Ishikawa (cell line): Measurements from ENCODE around the gene HINT3.

Experiments
- CEBPB ChIP-seq: IDR thresholded peaks from 2 replicates; pipeline ENCODE4 v1.6.1; 2012
- CREB1 ChIP-seq: IDR thresholded peaks from 2 replicates; pipeline ENCODE4 v1.6.1; 2012; ENCODE audit warnings: low read depth
- EGR1 ChIP-seq: IDR thresholded peaks from 2 replicates; pipeline ENCODE4 v1.6.1; 2012
- EP300 ChIP-seq: IDR thresholded peaks from 2 replicates; pipeline ENCODE4 v1.6.1; 2012; ENCODE audit warnings: borderline replicate concordance
- FOXM1 ChIP-seq: IDR thresholded peaks from 2 replicates; pipeline ENCODE4 v1.6.1; 2012; ENCODE audit warnings: low read depth, borderline replicate concordance
- MAX ChIP-seq: IDR thresholded peaks from 2 replicates; pipeline ENCODE4 v1.6.1; 2012
- NFIC ChIP-seq: IDR thresholded peaks from 2 replicates; pipeline ENCODE4 v1.6.1; 2012
- RAD21 ChIP-seq: IDR thresholded peaks from 2 replicates; pipeline ENCODE4 v1.6.1; 2012; ENCODE audit warnings: low read depth
- REST ChIP-seq: IDR thresholded peaks from 2 replicates; pipeline ENCODE4 v1.6.1; 2012; ENCODE audit warnings: low read depth, mild to moderate bottlenecking
- TAF1 ChIP-seq: IDR thresholded peaks from 2 replicates; pipeline ENCODE4 v1.6.1; 2012; ENCODE audit warnings: low read depth, mild to moderate bottlenecking
- TCF12 ChIP-seq: IDR thresholded peaks from 2 replicates; pipeline ENCODE4 v1.6.1; 2012; ENCODE audit warnings: low read depth
- TEAD4 ChIP-seq: IDR thresholded peaks from 2 replicates; pipeline ENCODE4 v1.6.1; 2012
- USF1 ChIP-seq: IDR thresholded peaks from 2 replicates; pipeline ENCODE4 v1.6.1; 2012
- YY1 ChIP-seq: IDR thresholded peaks from 2 replicates; pipeline ENCODE4 v1.6.1; 2012; ENCODE audit warnings: low read depth
- ZBTB7A ChIP-seq: IDR thresholded peaks from 2 replicates; pipeline ENCODE4 v1.6.1; 2012; ENCODE audit warnings: low read depth

The HINT3 gene

GRCh38 chr6:125923366-125923877, 33.1 kb upstream of the HINT3 start:
- TF ChIP-seq MAX (no peak), EP300 (no peak), CEBPB (no peak), ZBTB7A (no peak), NFIC (no peak), REST (no peak), TCF12 (no peak), RAD21 (no peak), USF1 (no peak), FOXM1 (no peak), EGR1 (no peak), TEAD4 (no peak), CREB1 (no peak), TAF1 (no peak), YY1 (no peak)

GRCh38 chr6:125924169-125924568, 32.4 kb upstream of the HINT3 start:
- TF ChIP-seq EP300 (no peak), CEBPB (no peak), YY1 (no peak), NFIC (no peak), FOXM1 (no peak), ZBTB7A (no peak), REST (no peak), TCF12 (no peak), USF1 (no peak), TAF1 (no peak), EGR1 (no peak), RAD21 (no peak), CREB1 (no peak), MAX (no peak), TEAD4 (no peak)

GRCh38 chr6:125924697-125925358, 31.7 kb upstream of the HINT3 start:
- TF ChIP-seq ZBTB7A (no peak), TCF12 (no peak), EGR1 (no peak), MAX (no peak), TEAD4 (no peak), CEBPB (no peak), CREB1 (no peak), FOXM1 (no peak), USF1 (no peak)

- no peak for TF ChIP-seq EP300
- TF ChIP-seq FOXM1 = no peak
- TF ChIP-seq CREB1 = no peak
- TF ChIP-seq ZBTB7A = no peak
- TF ChIP-seq EGR1 = no peak
- TF ChIP-seq NFIC = no peak
- TF ChIP-seq REST = no peak
- TF ChIP-seq TCF12 = no peak
- no peak for TF ChIP-seq USF1
- TF ChIP-seq MAX = no peak
- TF ChIP-seq TAF1 = no peak
- no peak for TF ChIP-seq YY1
- TF ChIP-seq TEAD4 = no peak
- no peak for TF ChIP-seq RAD21
- no peak for TF ChIP-seq CEBPB
Observed at GRCh38 chr6:125926711-125927110, 29.9 kb upstream of the HINT3 start.
